Rectal smooth muscle tissue (tissue), 1 donor: Measurements from ENCODE around the gene RASSF9.

Experiments used
- H3K27ac ChIP-seq: one replicate; pipeline ENCODE4 v1.7.0; 2013; ENCODE audit warnings: low read depth, low read length, inconsistent platforms
- H3K27me3 ChIP-seq: one replicate; pipeline ENCODE4 v1.7.0; 2013; ENCODE audit warnings: low read length; ENCODE audit not compliant: control insufficient read depth, insufficient read depth
- H3K36me3 ChIP-seq: one replicate; pipeline ENCODE4 v1.7.0; 2013; ENCODE audit warnings: low read length; ENCODE audit not compliant: control insufficient read depth, insufficient read depth
- H3K4me1 ChIP-seq: one replicate; pipeline ENCODE4 v1.7.0; 2013; ENCODE audit warnings: low read length; ENCODE audit not compliant: control insufficient read depth, insufficient read depth
- H3K4me3 ChIP-seq: one replicate; pipeline ENCODE4 v1.7.0; 2013; ENCODE audit warnings: low read length
- H3K9ac ChIP-seq: one replicate; pipeline ENCODE4 v1.7.0; 2013; ENCODE audit warnings: low read length

The RASSF9 gene

GRCh38 chr12:85836197-85837090 is at the start of gene RASSF9:
TSS of gene RASSF9 (minus strand) at chr12:85836409. CDS start at chr12:85836201, 208 bp downstream.
- Histone ChIP-seq H3K4me3 (peak within 1 kb of the TSS; percentile 59), H3K9ac (no peak within 1 kb of the TSS), H3K27ac (peak within 1 kb of the TSS; percentile 35)

GRCh38 chr12:85883763-85884162 is 47.6 kb upstream of the RASSF9 start:
- Histone ChIP-seq H3K9ac (no peak overlapping the region), H3K27me3 (no peaks in the 10 kb centered on the region), H3K27ac (no peak overlapping the region)

More at GRCh38 chr12:85836197-85837090, at the start of gene RASSF9:
- no peaks in the 10 kb centered on the region for H3K36me3 ChIP-seq
- H3K27me3 ChIP-seq = no peaks in the 10 kb centered on the region
- peaks cover 2% of the 10 kb centered on the region for H3K4me1 ChIP-seq

DNA sequence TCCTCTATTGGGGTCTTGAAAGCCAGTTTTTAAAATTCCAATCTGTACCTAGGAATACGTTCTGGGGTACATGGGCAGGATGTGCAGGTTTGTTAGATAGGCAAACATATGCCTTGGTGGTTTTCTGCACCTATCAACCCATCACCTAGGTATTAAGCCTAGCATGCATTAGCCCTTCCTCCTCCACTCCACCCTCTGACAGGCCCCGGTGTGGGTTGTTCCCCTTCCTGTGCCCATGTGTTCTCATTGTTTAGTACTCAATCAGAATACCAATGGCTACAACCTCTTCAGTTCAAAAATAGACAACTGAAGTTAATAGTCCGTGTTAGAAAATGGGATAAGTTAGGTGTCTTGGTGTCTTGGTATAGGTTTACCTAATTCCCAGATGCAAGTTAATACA is 41.2 kb upstream of the RASSF9 start:
- no peaks in the 10 kb centered on the region for H3K36me3 ChIP-seq
- H3K4me3 ChIP-seq = no peak overlapping the region
- H3K27ac ChIP-seq = no peak overlapping the region
- no peaks in the 10 kb centered on the region for H3K27me3 ChIP-seq
- H3K4me1 ChIP-seq = no peaks in the 10 kb centered on the region
- no peak overlapping the region for H3K9ac ChIP-seq

More at GRCh38 chr12:85883763-85884162, 47.6 kb upstream of the RASSF9 start:
- no peaks in the 10 kb centered on the region for H3K4me1 ChIP-seq
- H3K4me3 ChIP-seq = no peak overlapping the region
- H3K36me3 ChIP-seq = no peaks in the 10 kb centered on the region

DNA sequence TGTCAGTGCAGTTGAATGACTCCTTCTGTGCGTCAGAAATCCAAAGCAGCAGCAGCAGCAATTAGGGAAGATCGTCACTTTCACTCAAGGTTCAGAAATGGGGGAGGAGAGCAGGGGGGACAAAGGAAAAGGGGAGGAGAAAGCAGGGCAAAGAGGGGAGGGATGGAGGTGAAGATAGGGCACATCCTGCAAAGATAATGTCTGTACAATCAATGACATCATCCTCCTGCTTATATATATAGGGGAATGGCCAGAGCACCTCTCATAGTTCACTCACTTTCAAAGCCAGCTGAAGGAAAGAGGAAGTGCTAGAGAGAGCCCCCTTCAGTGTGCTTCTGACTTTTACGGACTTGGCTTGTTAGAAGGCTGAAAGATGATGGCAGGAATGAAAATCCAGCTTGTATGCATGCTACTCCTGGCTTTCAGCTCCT is 37.8 kb upstream of the RASSF9 start, which contains the start of gene NTS:
Gene NTS, plus strand, starts transcription at position 265 of the 431 bp plus-strand sequence. Its CDS starts 109 bp downstream, at position 374.
- H3K27ac ChIP-seq = no peak within 1 kb of the TSS
- no peaks in the 10 kb centered on the region for H3K36me3 ChIP-seq
- H3K4me3 ChIP-seq = no peak within 1 kb of the TSS
- no peak within 1 kb of the TSS for H3K9ac ChIP-seq
- no peaks in the 10 kb centered on the region for H3K27me3 ChIP-seq
- no peaks in the 10 kb centered on the region for H3K4me1 ChIP-seq

DNA sequence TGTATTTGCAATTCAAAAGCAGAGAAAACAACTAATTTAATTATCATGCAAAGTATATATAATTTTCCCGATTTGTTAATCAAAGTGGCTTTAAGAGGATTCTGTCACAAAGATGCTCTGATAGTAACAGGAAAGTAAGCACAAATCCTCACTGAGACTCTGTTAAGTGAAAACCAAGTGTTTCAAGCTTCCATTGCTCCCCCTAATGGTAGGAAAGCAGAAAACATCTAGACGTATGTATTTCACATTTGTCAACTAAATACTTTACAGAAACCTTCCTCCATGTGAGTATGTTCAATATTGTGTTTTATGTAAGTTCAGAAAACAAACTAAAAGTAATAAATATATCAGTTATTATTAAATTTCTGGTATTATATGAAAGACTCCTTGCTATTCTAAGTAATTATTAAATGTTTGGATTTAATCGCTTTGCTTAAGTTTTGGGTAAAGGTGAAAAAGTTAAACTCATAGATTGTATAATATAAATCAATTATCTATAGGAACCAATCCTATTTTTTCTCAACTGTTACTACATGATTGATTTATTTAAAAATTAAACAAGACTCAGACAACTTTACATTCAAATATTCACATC is 36.4 kb upstream of the RASSF9 start:
- H3K36me3 ChIP-seq = no peaks in the 10 kb centered on the region
- no peaks in the 10 kb centered on the region for H3K4me1 ChIP-seq
- H3K27ac ChIP-seq = no peak overlapping the region
- no peak overlapping the region for H3K9ac ChIP-seq
- no peak overlapping the region for H3K4me3 ChIP-seq
- no peaks in the 10 kb centered on the region for H3K27me3 ChIP-seq

DNA sequence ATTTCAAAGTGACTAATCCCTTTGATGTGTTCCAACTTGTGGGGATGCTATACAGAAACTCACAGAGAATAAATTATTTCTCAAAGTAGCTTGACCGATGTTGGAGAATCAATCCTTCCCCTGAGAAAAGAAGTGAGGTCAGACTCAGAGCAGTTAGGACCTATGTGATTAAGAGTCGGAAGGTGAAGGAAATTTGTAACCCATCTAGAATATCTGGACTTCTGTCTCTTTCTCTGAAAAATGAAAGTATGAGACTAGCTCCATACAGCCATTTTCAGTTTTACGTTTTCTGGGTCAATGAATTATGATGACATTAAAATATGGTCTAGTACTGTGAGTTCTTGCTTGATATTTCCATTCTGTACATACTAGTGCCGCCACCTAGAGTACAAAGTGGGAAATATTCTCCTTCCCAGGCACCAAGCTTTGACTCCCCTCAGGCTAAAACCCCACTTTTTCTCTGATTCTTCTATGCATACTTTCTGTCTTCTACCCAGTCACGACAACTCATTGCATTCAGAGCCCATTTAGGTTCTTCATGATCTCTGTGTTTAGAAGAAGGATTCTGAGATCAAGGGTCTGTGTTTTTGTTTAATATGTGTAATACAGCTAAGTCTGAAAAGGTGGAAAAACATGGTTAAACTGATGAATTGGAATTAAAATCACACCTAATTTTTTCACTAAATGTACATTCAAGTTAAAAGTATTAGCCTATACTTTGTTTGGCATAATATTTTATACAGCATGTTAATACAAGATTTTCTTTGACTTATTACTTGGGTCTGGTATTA is 31.0 kb upstream of the RASSF9 start:
- no peak overlapping the region for H3K9ac ChIP-seq
- no peaks in the 10 kb centered on the region for H3K4me1 ChIP-seq
- no peaks in the 10 kb centered on the region for H3K36me3 ChIP-seq
- H3K4me3 ChIP-seq = no peak overlapping the region
- H3K27me3 ChIP-seq = no peaks in the 10 kb centered on the region
- H3K27ac ChIP-seq = no peak overlapping the region

DNA sequence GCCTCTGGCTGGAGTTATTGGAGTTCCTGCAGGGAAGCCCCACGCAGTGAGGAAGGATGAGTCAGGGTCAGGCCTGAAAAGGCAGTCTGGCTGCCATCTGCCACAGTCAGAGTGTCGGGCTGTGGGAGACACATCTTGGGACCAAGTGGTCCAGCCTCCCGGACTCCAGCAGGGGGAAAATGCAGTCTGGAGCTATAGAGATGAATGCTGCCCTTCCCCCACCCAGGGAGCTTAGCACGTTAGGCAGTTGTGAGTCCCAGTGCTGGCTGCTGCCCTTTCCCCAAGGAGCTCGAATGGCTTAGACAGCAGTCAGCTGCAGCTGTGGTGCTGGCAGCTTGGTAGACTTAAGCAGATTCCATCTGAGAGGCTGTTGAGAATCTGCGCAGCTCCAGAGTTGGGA is 29.7 kb upstream of the RASSF9 start:
- Histone ChIP-seq H3K27ac (no peak overlapping the region), H3K4me3 (no peak overlapping the region), H3K9ac (no peak overlapping the region), H3K27me3 (no peaks in the 10 kb centered on the region), H3K36me3 (no peaks in the 10 kb centered on the region), H3K4me1 (no peaks in the 10 kb centered on the region)

DNA sequence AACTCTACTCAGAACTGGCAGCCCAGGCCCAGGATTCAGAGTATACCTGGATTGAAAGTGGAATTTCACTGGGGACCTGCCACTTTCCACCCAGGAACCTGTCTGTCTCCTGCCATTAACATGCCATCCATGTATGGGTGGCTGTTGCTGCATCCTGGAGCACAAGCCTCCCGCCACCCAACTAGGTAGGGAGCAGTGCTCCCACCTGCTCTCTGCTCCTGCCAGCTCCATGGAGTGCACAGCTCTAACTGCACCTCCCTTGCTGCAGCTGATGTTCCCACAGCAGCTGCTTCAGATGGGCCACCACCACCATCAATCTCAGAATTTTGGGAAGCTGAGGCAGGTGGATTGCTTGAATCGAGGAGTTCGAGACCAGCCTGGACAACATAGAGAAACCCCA is 20.8 kb upstream of the RASSF9 start:
- Histone ChIP-seq H3K27ac (no peak overlapping the region), H3K36me3 (no peaks in the 10 kb centered on the region), H3K4me1 (no peaks in the 10 kb centered on the region), H3K9ac (no peak overlapping the region), H3K4me3 (no peak overlapping the region), H3K27me3 (no peaks in the 10 kb centered on the region)

GRCh38 chr12:85855305-85855704 is 19.1 kb upstream of the RASSF9 start:
- Histone ChIP-seq H3K4me3 (no peak overlapping the region), H3K9ac (no peak overlapping the region), H3K4me1 (no peaks in the 10 kb centered on the region), H3K36me3 (no peaks in the 10 kb centered on the region), H3K27ac (no peak overlapping the region), H3K27me3 (no peaks in the 10 kb centered on the region)

- H3K27ac ChIP-seq = no peak overlapping the region
- no peaks in the 10 kb centered on the region for H3K36me3 ChIP-seq
- no peaks in the 10 kb centered on the region for H3K27me3 ChIP-seq
- H3K9ac ChIP-seq = no peak overlapping the region
- no peak overlapping the region for H3K4me3 ChIP-seq
- no peaks in the 10 kb centered on the region for H3K4me1 ChIP-seq
These were observed 13.1 kb upstream of the RASSF9 start for GRCh38 chr12:85849344-85849743.

GRCh38 chr12:85843606-85844310 is 7.5 kb upstream of the RASSF9 start:
- no peak overlapping the region for H3K27ac ChIP-seq
- H3K9ac ChIP-seq = no peak overlapping the region

More at GRCh38 chr12:85843606-85844310, 7.5 kb upstream of the RASSF9 start:
- Histone ChIP-seq H3K36me3 (no peaks in the 10 kb centered on the region), H3K27me3 (no peaks in the 10 kb centered on the region), H3K4me3 (no peak overlapping the region), H3K4me1 (no peaks in the 10 kb centered on the region)
